T-cell (primary cell): Measurements from ENCODE around the gene HSF5. TPM values are rescaled to one million over a fixed set of nuclear protein-coding genes. Genes with fewer than 3 reads are reported as not detected.

ENCODE experiments used
- ATAC-seq, 4 experiments: fragments of 200-7000 bp in 3 of 4; fragments of 150-1000 bp in 1 of 4; cut with Tn5 transposase; replicated peaks in 1 of 4; 1 replicate in 3 of 4; 2 replicates in 1 of 4; pipeline ENCODE4 v1.10.0; 2021; ENCODE audit warnings: moderate library complexity in 3 of 4, mild to moderate bottlenecking in 2 of 4, moderate number of reproducible peaks in 1 of 4
- CTCF ChIA-PET, 2 donors: fragments of 300-600 bp; sonication (Branson Sonifier 250); formaldehyde crosslinking; loops; one replicate each; lab custom pipeline; 2022; ENCODE audit warnings: antibody characterized with exemption in 2 of 2; lab: Charles Lee
- POLR2A ChIA-PET, 2 donors: fragments of 300-600 bp; sonication (Branson Sonifier 250); formaldehyde crosslinking; loops; one replicate each; lab custom pipeline; 2022; ENCODE audit warnings: antibody characterized with exemption in 2 of 2; lab: Charles Lee
- DNase-seq, 35 experiments: peaks; one replicate each; pipeline versions ENCODE4 v3.0.0 to v3.0.0-alpha.2; 2013 to 2023
- H3K27ac ChIP-seq: one replicate; pipeline ENCODE4 v1.5.1; 2013; ENCODE audit warnings: low read length
- H3K27me3 ChIP-seq, 2 experiments: replicated peaks in 1 of 2; 1 replicate in 1 of 2; 2 replicates in 1 of 2; pipeline versions ENCODE4 v1.6.1 to v1.7.0; 2013; ENCODE audit warnings: low read length in 1 of 2, mixed read lengths in 1 of 2; ENCODE audit not compliant: control insufficient read depth in 2 of 2, insufficient read depth in 2 of 2; ENCODE audit errors: extremely low read depth in 1 of 2
- H3K36me3 ChIP-seq, 2 donors: 1 replicate in 1 of 2; 2 replicates in 1 of 2; pipeline versions ENCODE4 v1.6.1 to v1.7.0; 2013; ENCODE audit warnings: low read length in 1 of 2; ENCODE audit not compliant: control insufficient read depth in 2 of 2, insufficient read depth in 1 of 2; ENCODE audit errors: extremely low read depth in 1 of 2
- H3K4me1 ChIP-seq, 2 experiments: 1 replicate in 1 of 2; 2 replicates in 1 of 2; pipeline versions ENCODE4 v1.6.1 to v1.7.0; 2013; ENCODE audit warnings: low read length in 2 of 2, mixed read lengths in 1 of 2; ENCODE audit not compliant: insufficient read depth in 2 of 2, control insufficient read depth in 1 of 2; ENCODE audit errors: extremely low read depth in 1 of 2
- H3K4me3 ChIP-seq, 2 donors: 1 replicate in 1 of 2; 2 replicates in 1 of 2; pipeline versions ENCODE4 v1.5.1 to v1.7.0; 2013; ENCODE audit warnings: mild to moderate bottlenecking in 2 of 2, low read length in 1 of 2, moderate library complexity in 1 of 2; ENCODE audit not compliant: control insufficient read depth in 1 of 2; ENCODE audit errors: extremely low read depth in 1 of 2
- H3K9me3 ChIP-seq: 2 replicates; pipeline ENCODE4 v1.7.0; 2013
- H3K27ac Mint-ChIP-seq, 2 donors: one replicate each; pipeline ENCODE4 v1.8.0; 2020 to 2021; ENCODE audit warnings: mild to moderate bottlenecking in 2 of 2, mixed read lengths in 2 of 2
- H3K27me3 Mint-ChIP-seq, 2 donors: one replicate each; pipeline ENCODE4 v1.8.0; 2021 to 2022; ENCODE audit warnings: mixed read lengths in 2 of 2
- H3K36me3 Mint-ChIP-seq: one replicate; pipeline ENCODE4 v1.8.0; 2021; ENCODE audit warnings: mixed read lengths
- H3K4me1 Mint-ChIP-seq, 3 donors: one replicate each; pipeline ENCODE4 v1.8.0; 2020 to 2022; ENCODE audit warnings: mixed read lengths in 3 of 3, mild to moderate bottlenecking in 1 of 3
- H3K4me3 Mint-ChIP-seq, 3 donors: one replicate each; pipeline ENCODE4 v1.8.0; 2020 to 2022; ENCODE audit warnings: mild to moderate bottlenecking in 3 of 3, mixed read lengths in 3 of 3, moderate library complexity in 3 of 3
- H3K9me3 Mint-ChIP-seq, 3 donors: one replicate each; pipeline ENCODE4 v1.8.0; 2020 to 2022; ENCODE audit warnings: mixed read lengths in 3 of 3
- WGBS: methylation state at CpG from one replicate; pipeline ENCODE4 v1.1.5; 2013; ENCODE audit warnings: missing lambda C conversion rate; ENCODE audit not compliant: insufficient coverage; 5-methylcytosine and 5-hydroxymethylcytosine counted together
- total RNA-seq, 35 experiments: library from RNA in 6 of 35; stranded (reverse) in 6 of 35; fragments of 120-200 nt in 1 of 35; gene quantifications; one replicate each; pipeline versions ENCODE4 v1.2.1 to v1.2.4 and lab custom pipeline; 2013 to 2026

HSF5 gene
- total RNA-seq, 5 donors from 2014 or later (not counting 1 experiment from before 2014, with no cell fraction given), result 1.7 to 2.8 (median 2.5) TPM

GRCh38 chr17:58377093-58377601 lies 111.1 kb downstream of the HSF5 start:
- CTCF ChIA-PET, result no interaction called here
- no peaks in the 10 kb centered on the region for H3K36me3 ChIP-seq
- Mint-ChIP-seq H3K36me3 (peaks cover 8% of the 10 kb centered on the region), H3K27ac (no peak overlapping the region), H3K4me3 (no peak overlapping the region), H3K27me3 (no peaks in the 10 kb centered on the region), H3K9me3 (no peaks in the 10 kb centered on the region), H3K4me1 (peaks cover 37 to 45% (median 38%) of the 10 kb centered on the region in 3 donors)
- H3K4me3 ChIP-seq, result no peak overlapping the region
- H3K27me3 ChIP-seq, result no peaks in the 10 kb centered on the region
- H3K4me1 ChIP-seq, result peaks cover 31 to 32% of the 10 kb centered on the region in 2 experiments
- DNase-seq (no peak), ATAC-seq (no peak)
- no peaks in the 10 kb centered on the region for H3K9me3 ChIP-seq
- WGBS, result 100% methylated on average over 2 of the region's 3 CpGs
- H3K27ac ChIP-seq, result no peak overlapping the region
- POLR2A ChIA-PET, result no interaction called here

DNA sequence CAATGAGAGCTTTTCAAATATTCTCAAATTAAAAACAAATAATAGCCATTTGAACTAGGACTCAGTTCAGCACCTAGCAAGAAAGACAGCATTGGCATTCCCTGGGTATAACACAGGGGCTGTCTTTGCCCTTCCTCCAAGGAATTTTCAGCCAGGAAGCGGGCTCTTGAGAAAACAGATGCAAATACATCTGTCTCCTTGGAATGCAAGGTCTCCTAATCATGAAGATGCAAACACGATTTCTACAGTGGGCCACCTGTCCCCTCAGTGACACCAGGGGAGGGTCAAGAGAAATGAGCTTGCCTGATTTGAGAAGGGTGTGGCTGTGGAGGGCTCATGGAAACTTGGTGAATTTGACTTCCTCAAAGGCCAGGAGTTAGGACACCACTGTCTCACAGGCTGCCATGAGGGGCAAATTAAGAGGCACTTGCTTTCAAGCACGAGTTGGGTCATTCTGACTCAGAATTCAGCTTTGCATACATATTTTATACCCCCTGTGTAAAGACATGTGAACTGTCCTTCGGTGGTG lies 111.7 kb downstream of the HSF5 start:
- no peak overlapping the region for H3K27ac ChIP-seq
- no peaks in the 10 kb centered on the region for H3K9me3 Mint-ChIP-seq
- POLR2A ChIA-PET, result no interaction called here
- no peak overlapping the region for H3K4me3 Mint-ChIP-seq
- H3K27me3 ChIP-seq, result no peaks in the 10 kb centered on the region
- no peaks in the 10 kb centered on the region for H3K27me3 Mint-ChIP-seq
- H3K4me1 ChIP-seq, result peaks cover 24 to 30% of the 10 kb centered on the region in 2 experiments
- H3K36me3 Mint-ChIP-seq, result peaks cover 8% of the 10 kb centered on the region
- peaks cover 32 to 39% (median 36%) of the 10 kb centered on the region in 3 donors for H3K4me1 Mint-ChIP-seq
- H3K36me3 ChIP-seq, result no peaks in the 10 kb centered on the region
- ATAC-seq (no peak), DNase-seq (no peak)
- no peak overlapping the region for H3K27ac Mint-ChIP-seq
- H3K4me3 ChIP-seq, result no peak overlapping the region
- no peaks in the 10 kb centered on the region for H3K9me3 ChIP-seq
- 89% methylated on average over 1 of the region's 4 CpGs for WGBS
- CTCF ChIA-PET, result no interaction called here

DNA sequence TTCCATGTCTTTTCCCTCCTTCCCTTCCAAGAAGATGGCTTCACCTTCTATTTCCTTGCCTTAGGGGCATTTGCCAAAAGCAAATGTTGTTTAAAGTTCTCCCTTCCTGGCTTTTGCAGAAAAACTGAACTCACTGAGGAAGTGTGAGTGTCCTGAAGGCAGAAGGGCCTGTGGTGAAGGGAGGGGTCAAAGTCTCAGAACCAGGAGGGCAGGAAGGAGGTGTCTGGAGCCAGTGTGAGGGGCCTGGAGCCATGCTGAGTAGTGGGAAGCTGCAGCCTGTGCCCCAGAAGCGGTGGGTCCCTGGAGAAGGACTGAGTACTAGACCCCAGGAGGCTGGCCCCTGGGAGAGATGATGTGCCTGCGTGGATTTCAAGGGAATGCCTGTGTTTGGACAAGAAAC lies 112.4 kb downstream of the HSF5 start:
- Histone ChIP-seq H3K4me1 (peaks cover 23 to 31% of the 10 kb centered on the region in 2 experiments), H3K36me3 (no peaks in the 10 kb centered on the region), H3K9me3 (no peaks in the 10 kb centered on the region), H3K4me3 (no peak overlapping the region), H3K27ac (no peak overlapping the region), H3K27me3 (no peaks in the 10 kb centered on the region)
- H3K27me3 Mint-ChIP-seq, result no peaks in the 10 kb centered on the region
- H3K36me3 Mint-ChIP-seq, result peaks cover 8% of the 10 kb centered on the region
- 83% methylated on average over 2 of the region's 2 CpGs for WGBS
- H3K9me3 Mint-ChIP-seq, result no peaks in the 10 kb centered on the region
- CTCF ChIA-PET, result no interaction called here
- DNase-seq (no peak), ATAC-seq (no peak)
- H3K4me1 Mint-ChIP-seq, result peaks cover 27 to 32% (median 31%) of the 10 kb centered on the region in 3 donors
- H3K4me3 Mint-ChIP-seq, result no peak overlapping the region
- H3K27ac Mint-ChIP-seq, result no peak overlapping the region
- POLR2A ChIA-PET, result no interaction called here

- POLR2A ChIA-PET, result no interaction called here
- H3K9me3 ChIP-seq, result no peaks in the 10 kb centered on the region
- WGBS, result 84% methylated on average over 3 of the region's 5 CpGs
Observed at GRCh38 chr17:58375256-58375655, 113.0 kb downstream of the HSF5 start.

GRCh38 chr17:58373923-58374322 lies 114.3 kb downstream of the HSF5 start:
- DNase-seq (no peak), ATAC-seq (no peak)
- Mint-ChIP-seq H3K4me1 (peaks cover 17 to 26% (median 23%) of the 10 kb centered on the region in 3 donors), H3K27me3 (no peaks in the 10 kb centered on the region), H3K9me3 (no peaks in the 10 kb centered on the region), H3K27ac (no peak overlapping the region), H3K4me3 (no peak overlapping the region), H3K36me3 (peaks cover 8% of the 10 kb centered on the region)
- H3K27me3 ChIP-seq, result no peaks in the 10 kb centered on the region
- no peaks in the 10 kb centered on the region for H3K9me3 ChIP-seq
- H3K4me1 ChIP-seq, result peaks cover 8 to 30% of the 10 kb centered on the region in 2 experiments
- H3K36me3 ChIP-seq, result no peaks in the 10 kb centered on the region
- ChIA-PET POLR2A (no interaction called here), CTCF (interaction anchor here (0.6 to 0.7 kb wide), 3 partner anchors 15 to 18 kb away, joined by 3 read pairs; no protein-coding TSS in a partner anchor)
- no peak overlapping the region for H3K4me3 ChIP-seq
- H3K27ac ChIP-seq, result no peak overlapping the region
- no CpG with 5 or more reads among the region's 1 CpG for WGBS

More at GRCh38 chr17:58375256-58375655, 113.0 kb downstream of the HSF5 start:
- Mint-ChIP-seq H3K27me3 (no peaks in the 10 kb centered on the region), H3K4me1 (peaks cover 27 to 32% (median 29%) of the 10 kb centered on the region in 3 donors), H3K27ac (no peak overlapping the region), H3K9me3 (no peaks in the 10 kb centered on the region), H3K36me3 (peaks cover 8% of the 10 kb centered on the region), H3K4me3 (no peak overlapping the region)
- ATAC-seq (no peak), DNase-seq (no peak)
- Histone ChIP-seq H3K27ac (no peak overlapping the region), H3K27me3 (no peaks in the 10 kb centered on the region), H3K36me3 (no peaks in the 10 kb centered on the region), H3K4me1 (peaks cover 21 to 30% of the 10 kb centered on the region in 2 experiments), H3K4me3 (no peak overlapping the region)
- CTCF ChIA-PET, result no interaction called here

DNA sequence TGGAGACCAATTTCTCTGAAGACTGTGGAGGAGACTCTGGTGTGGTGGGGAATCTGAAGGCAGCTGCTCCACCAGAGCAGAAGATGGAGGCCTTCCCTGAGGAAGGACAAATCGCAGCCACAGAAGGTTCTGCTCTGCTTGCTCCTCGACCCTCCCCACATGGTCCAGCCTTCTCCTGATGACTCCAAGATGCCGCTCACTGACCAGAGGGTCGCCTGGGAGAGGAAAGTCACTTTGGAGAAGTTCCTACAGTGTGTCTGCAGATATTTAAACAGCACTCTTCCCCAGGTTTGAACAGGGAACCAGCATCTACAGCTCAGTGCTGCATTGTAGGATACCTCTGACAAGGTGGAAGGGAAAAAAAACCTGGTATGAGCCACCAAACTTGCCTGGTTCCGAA lies 115.2 kb downstream of the HSF5 start:
- Mint-ChIP-seq H3K4me3 (no peak overlapping the region), H3K4me1 (peaks cover 12 to 20% (median 17%) of the 10 kb centered on the region in 3 donors), H3K27me3 (no peaks in the 10 kb centered on the region), H3K9me3 (no peaks in the 10 kb centered on the region), H3K27ac (no peak overlapping the region), H3K36me3 (peaks cover 8% of the 10 kb centered on the region)
- Histone ChIP-seq H3K36me3 (peaks cover 0 to under 1% of the 10 kb centered on the region in 2 donors), H3K9me3 (no peaks in the 10 kb centered on the region), H3K4me1 (peaks cover 4 to 30% of the 10 kb centered on the region in 2 experiments), H3K27ac (no peak overlapping the region), H3K27me3 (no peaks in the 10 kb centered on the region), H3K4me3 (no peak overlapping the region)
- POLR2A ChIA-PET, result no interaction called here
- CTCF ChIA-PET, result no interaction called here
- no peak for ATAC-seq
- no CpG with 5 or more reads among the region's 5 CpGs for WGBS
- DNase-seq, result no peak
